Adrenal gland (tissue), 5 donors: ENCODE measurements around the gene POLL.

Source experiments
- CTCF ChIP-seq, 6 experiments: fragments of 450-650 bp in 4 of 6; fragments of 200-600 bp in 2 of 6; sonication (generic) in 1 of 6; IDR thresholded peaks; 1 replicate in 5 of 6; 2 replicates in 1 of 6; pipeline versions ENCODE4 v1.5.1 to v1.8.0; 2016 to 2021; ENCODE audit warnings: antibody characterized with exemption in 6 of 6, mild to moderate bottlenecking in 2 of 6, moderate library complexity in 1 of 6
- POLR2A ChIP-seq, 2 donors: fragments of 450-650 bp; IDR thresholded peaks; one replicate each; pipeline ENCODE4 v1.6.1; 2017; ENCODE audit warnings: antibody characterized with exemption in 2 of 2, mild to moderate bottlenecking in 2 of 2, moderate library complexity in 1 of 2
- donor health status: DM: no; HTN: no; CAD: no.

GRCh38 chr10:101623528-101623927 lies 35.5 kb upstream of the POLL start:
- TF ChIP-seq CTCF (IDR thresholded peaks at IDR 0.05), result no peak
- TF ChIP-seq POLR2A (IDR thresholded peaks at IDR 0.05), result no peak
